ENCODE results near the gene MBD3L2B. TPM values are rescaled to one million over a fixed set of nuclear protein-coding genes. Genes with fewer than 3 reads are reported as not detected.

The MBD3L2B gene
- total RNA-seq, 1 experiment from 2014 or later: not detected

DNA sequence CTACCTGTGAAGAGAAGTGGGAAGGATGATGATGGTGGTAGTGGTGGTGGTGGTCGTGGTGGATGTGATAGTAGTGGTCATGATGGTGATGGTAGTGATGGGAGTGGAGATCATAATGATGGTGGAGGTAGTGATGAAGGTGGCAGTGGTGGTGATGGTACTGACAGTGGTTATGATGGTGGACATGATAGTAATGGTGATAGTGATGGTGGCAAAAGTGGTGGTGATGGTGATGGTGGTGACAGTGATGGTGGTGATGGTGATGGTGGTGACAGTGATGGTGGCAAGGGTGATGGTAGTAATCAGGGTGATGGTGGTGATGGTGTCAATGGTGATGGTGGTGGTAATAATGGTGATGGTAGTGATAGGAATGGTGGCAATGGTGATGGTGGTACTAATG lies 26.2 kb downstream of the MBD3L2B start:
- Mint-ChIP-seq H3K4me3 (no peak overlapping the region), H3K4me1 (no peaks in the 10 kb centered on the region), H3K27ac (no peak overlapping the region), H3K9me3 (peaks cover 71% of the 10 kb centered on the region), H3K27me3 (ENCODE audit: low read depth) (peaks cover 12% of the 10 kb centered on the region), H3K36me3 (peaks cover 62% of the 10 kb centered on the region)
- no peak for DNase-seq (ENCODE audit: low spot score)
- POLR2A ChIA-PET: interaction anchor here (0.7 kb wide), 1 partner anchor 1061 kb away, joined by 3 read pairs; no protein-coding TSS in a partner anchor
- no peak for ATAC-seq
- TF ChIP-seq GABPB1 (CRISPR knock-in tag; IDR thresholded peaks at IDR 0.05): no peak
- no peak for TF ChIP-seq ZNF317 (CRISPR knock-in tag; IDR thresholded peaks at IDR 0.05; ENCODE audit: borderline replicate concordance, low read depth)
- no peak for TF ChIP-seq NFE2L1 (CRISPR knock-in tag; IDR thresholded peaks at IDR 0.05)
- no peak for TF ChIP-seq FOXJ3 (CRISPR knock-in tag; IDR thresholded peaks at IDR 0.05; ENCODE audit: borderline replicate concordance)
- TF ChIP-seq, protein P1, sequence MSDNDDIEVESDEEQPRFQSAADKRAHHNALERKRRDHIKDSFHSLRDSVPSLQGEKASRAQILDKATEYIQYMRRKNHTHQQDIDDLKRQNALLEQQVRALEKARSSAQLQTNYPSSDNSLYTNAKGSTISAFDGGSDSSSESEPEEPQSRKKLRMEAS (CRISPR knock-in tag; IDR thresholded peaks at IDR 0.05): no peak
- no peak for TF ChIP-seq FOXP1 (CRISPR knock-in tag; IDR thresholded peaks at IDR 0.05; ENCODE audit: borderline replicate concordance)
- TF ChIP-seq RORB (CRISPR knock-in tag; IDR thresholded peaks at IDR 0.05): no peak
- TF ChIP-seq ZBTB21 (CRISPR knock-in tag; IDR thresholded peaks at IDR 0.05; ENCODE audit: borderline replicate concordance): no peak
- TF ChIP-seq FOXK1 (CRISPR knock-in tag; IDR thresholded peaks at IDR 0.05): no peak
- CTCF ChIA-PET: no interaction called here

DNA sequence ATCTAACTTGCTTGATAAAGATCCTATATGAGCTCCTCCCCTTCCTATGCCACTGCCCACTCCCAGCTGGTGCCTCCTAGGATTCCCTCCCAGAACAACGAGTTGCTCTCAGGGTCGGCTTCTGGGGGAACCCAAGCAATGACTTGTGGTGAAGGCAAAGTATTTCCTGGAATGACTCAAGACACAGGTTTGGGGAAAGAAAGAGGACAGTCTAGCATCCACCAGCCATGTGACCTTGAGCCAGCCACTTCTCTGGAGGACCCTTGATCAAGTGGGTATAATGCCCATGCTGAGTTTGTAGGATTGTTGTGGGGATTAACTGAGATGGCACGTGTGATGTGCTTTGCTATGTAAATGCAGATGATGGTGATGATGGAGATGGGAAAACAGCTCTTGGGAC lies 33.0 kb downstream of the MBD3L2B start:
- Mint-ChIP-seq H3K9me3 (peaks cover 70% of the 10 kb centered on the region), H3K36me3 (peaks cover 54% of the 10 kb centered on the region), H3K27me3 (ENCODE audit: low read depth) (peaks cover 6% of the 10 kb centered on the region; the same call in 1 of the 2 replicates), H3K4me1 (no peaks in the 10 kb centered on the region), H3K27ac (no peak overlapping the region), H3K4me3 (no peak overlapping the region)
- ATAC-seq (no peak), DNase-seq (ENCODE audit: low spot score) (no peak)
- ChIA-PET POLR2A (no interaction called here), CTCF (no interaction called here)
- TF ChIP-seq, protein P2, sequence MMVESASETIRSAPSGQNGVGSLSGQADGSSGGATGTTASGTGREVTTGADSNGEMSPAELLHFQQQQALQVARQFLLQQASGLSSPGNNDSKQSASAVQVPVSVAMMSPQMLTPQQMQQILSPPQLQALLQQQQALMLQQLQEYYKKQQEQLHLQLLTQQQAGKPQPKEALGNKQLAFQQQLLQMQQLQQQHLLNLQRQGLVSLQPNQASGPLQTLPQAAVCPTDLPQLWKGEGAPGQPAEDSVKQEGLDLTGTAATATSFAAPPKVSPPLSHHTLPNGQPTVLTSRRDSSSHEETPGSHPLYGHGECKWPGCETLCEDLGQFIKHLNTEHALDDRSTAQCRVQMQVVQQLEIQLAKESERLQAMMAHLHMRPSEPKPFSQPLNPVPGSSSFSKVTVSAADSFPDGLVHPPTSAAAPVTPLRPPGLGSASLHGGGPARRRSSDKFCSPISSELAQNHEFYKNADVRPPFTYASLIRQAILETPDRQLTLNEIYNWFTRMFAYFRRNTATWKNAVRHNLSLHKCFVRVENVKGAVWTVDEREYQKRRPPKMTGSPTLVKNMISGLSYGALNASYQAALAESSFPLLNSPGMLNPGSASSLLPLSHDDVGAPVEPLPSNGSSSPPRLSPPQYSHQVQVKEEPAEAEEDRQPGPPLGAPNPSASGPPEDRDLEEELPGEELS (CRISPR knock-in tag; IDR thresholded peaks at IDR 0.05): no peak
- TF ChIP-seq MXD4 (CRISPR knock-in tag; IDR thresholded peaks at IDR 0.05; ENCODE audit: borderline replicate concordance) (no peak), ZNF263 (CRISPR knock-in tag; IDR thresholded peaks at IDR 0.05; ENCODE audit: low read depth) (no peak), EMX1 (CRISPR knock-in tag; IDR thresholded peaks at IDR 0.05) (no peak), JAZF1 (CRISPR knock-in tag; IDR thresholded peaks at IDR 0.05) (no peak), CREM (CRISPR knock-in tag; IDR thresholded peaks at IDR 0.05) (no peak), NR3C1 (CRISPR knock-in tag; conservative IDR thresholded peaks at IDR 0.05; ENCODE audit: low read depth) (no peak), GABPB1 (CRISPR knock-in tag; IDR thresholded peaks at IDR 0.05) (no peak), ZBTB21 (CRISPR knock-in tag; IDR thresholded peaks at IDR 0.05; ENCODE audit: borderline replicate concordance) (no peak), TEAD4 (CRISPR knock-in tag; IDR thresholded peaks at IDR 0.05) (no peak), IRF2 (CRISPR knock-in tag; IDR thresholded peaks at IDR 0.05; ENCODE audit: borderline replicate concordance, low read depth) (no peak), GRHL2 (CRISPR knock-in tag; IDR thresholded peaks at IDR 0.05; ENCODE audit: insufficient replicate concordance, severe bottlenecking) (no peak), TEAD1 (CRISPR knock-in tag; IDR thresholded peaks at IDR 0.05) (no peak), JUN (CRISPR knock-in tag; IDR thresholded peaks at IDR 0.05) (no peak)
- TF ChIP-seq, protein P3, sequence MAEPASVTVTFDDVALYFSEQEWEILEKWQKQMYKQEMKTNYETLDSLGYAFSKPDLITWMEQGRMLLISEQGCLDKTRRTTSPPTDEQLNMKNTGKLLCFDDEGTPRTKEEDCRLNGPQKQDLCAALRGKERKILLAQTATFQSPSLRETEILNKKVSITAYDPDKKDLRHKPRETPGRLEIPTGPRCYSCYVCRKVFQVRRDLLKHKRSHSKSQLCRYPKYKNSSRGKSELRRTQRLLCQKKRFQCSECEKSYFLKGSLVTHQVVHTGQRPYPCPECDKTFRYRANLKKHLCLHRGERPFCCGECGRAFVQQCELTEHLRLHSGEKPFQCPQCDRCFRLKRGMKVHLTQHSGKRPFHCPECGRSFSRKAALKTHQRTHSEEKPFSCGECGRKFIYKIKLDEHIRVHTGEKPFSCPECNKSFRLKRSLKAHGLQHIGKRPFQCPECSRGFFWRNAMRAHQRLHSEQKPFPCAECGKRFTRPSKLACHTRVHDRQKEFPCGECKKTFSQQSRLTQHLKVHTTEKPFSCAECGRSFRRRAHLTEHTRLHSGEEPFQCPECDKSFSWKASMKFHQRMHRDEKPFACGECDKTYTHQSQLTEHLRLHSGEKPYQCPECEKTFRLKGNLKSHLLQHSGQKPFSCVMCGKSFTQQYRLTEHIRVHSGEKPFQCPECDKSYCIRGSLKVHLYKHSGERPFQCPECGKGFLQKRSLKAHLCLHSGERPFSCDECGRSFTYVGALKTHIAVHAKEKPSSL (CRISPR knock-in tag; conservative IDR thresholded peaks at IDR 0.05): no peak
- TF ChIP-seq, protein P4, sequence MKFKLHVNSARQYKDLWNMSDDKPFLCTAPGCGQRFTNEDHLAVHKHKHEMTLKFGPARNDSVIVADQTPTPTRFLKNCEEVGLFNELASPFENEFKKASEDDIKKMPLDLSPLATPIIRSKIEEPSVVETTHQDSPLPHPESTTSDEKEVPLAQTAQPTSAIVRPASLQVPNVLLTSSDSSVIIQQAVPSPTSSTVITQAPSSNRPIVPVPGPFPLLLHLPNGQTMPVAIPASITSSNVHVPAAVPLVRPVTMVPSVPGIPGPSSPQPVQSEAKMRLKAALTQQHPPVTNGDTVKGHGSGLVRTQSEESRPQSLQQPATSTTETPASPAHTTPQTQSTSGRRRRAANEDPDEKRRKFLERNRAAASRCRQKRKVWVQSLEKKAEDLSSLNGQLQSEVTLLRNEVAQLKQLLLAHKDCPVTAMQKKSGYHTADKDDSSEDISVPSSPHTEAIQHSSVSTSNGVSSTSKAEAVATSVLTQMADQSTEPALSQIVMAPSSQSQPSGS (CRISPR knock-in tag; IDR thresholded peaks at IDR 0.05; ENCODE audit: borderline replicate concordance, low read depth): no peak
- TF ChIP-seq, protein P5, sequence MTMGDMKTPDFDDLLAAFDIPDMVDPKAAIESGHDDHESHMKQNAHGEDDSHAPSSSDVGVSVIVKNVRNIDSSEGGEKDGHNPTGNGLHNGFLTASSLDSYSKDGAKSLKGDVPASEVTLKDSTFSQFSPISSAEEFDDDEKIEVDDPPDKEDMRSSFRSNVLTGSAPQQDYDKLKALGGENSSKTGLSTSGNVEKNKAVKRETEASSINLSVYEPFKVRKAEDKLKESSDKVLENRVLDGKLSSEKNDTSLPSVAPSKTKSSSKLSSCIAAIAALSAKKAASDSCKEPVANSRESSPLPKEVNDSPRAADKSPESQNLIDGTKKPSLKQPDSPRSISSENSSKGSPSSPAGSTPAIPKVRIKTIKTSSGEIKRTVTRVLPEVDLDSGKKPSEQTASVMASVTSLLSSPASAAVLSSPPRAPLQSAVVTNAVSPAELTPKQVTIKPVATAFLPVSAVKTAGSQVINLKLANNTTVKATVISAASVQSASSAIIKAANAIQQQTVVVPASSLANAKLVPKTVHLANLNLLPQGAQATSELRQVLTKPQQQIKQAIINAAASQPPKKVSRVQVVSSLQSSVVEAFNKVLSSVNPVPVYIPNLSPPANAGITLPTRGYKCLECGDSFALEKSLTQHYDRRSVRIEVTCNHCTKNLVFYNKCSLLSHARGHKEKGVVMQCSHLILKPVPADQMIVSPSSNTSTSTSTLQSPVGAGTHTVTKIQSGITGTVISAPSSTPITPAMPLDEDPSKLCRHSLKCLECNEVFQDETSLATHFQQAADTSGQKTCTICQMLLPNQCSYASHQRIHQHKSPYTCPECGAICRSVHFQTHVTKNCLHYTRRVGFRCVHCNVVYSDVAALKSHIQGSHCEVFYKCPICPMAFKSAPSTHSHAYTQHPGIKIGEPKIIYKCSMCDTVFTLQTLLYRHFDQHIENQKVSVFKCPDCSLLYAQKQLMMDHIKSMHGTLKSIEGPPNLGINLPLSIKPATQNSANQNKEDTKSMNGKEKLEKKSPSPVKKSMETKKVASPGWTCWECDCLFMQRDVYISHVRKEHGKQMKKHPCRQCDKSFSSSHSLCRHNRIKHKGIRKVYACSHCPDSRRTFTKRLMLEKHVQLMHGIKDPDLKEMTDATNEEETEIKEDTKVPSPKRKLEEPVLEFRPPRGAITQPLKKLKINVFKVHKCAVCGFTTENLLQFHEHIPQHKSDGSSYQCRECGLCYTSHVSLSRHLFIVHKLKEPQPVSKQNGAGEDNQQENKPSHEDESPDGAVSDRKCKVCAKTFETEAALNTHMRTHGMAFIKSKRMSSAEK (CRISPR knock-in tag; IDR thresholded peaks at IDR 0.05; ENCODE audit: borderline replicate concordance): no peak
- TF ChIP-seq, protein P6, sequence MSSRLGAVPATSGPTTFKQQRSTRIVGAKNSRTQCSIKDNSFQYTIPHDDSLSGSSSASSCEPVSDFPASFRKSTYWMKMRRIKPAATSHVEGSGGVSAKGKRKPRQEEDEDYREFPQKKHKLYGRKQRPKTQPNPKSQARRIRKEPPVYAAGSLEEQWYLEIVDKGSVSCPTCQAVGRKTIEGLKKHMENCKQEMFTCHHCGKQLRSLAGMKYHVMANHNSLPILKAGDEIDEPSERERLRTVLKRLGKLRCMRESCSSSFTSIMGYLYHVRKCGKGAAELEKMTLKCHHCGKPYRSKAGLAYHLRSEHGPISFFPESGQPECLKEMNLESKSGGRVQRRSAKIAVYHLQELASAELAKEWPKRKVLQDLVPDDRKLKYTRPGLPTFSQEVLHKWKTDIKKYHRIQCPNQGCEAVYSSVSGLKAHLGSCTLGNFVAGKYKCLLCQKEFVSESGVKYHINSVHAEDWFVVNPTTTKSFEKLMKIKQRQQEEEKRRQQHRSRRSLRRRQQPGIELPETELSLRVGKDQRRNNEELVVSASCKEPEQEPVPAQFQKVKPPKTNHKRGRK (CRISPR knock-in tag; IDR thresholded peaks at IDR 0.05; ENCODE audit: borderline replicate concordance): no peak
